ENCODE data around the gene ASPG. TPM values are rescaled to one million over a fixed set of nuclear protein-coding genes. Genes with fewer than 3 reads are reported as not detected.

Gene ASPG
- total and polyA plus RNA-seq, 2 experiments from 2014 or later: 5.9 to 20.3 TPM

- no peak overlapping the region for H3K4me2 ChIP-seq
- no peak overlapping the region for H2AFZ ChIP-seq
- no peaks in the 10 kb centered on the region for H3K79me2 ChIP-seq
- TF ChIP-seq EZH2phosphoT487 (IDR thresholded peaks at IDR 0.05; ENCODE audit: low read depth, severe bottlenecking, unreplicated experiment) (no peak), CTCF (IDR thresholded peaks at IDR 0.05; ENCODE audit: poor library complexity) (no peak), EZH2 (IDR thresholded peaks at IDR 0.05; ENCODE audit: borderline replicate concordance) (no peak)
- H3K9me3 ChIP-seq (ENCODE audit: low read depth): no peaks in the 10 kb centered on the region
- no peak overlapping the region for H3K4me3 ChIP-seq
- no peaks in the 10 kb centered on the region for H3K9me2 ChIP-seq (replicated peaks; ENCODE audit: insufficient read depth)
- no peak overlapping the region for H3K27ac ChIP-seq
- DNase-seq (ENCODE audit: low spot score): no peak
- no peaks in the 10 kb centered on the region for H3K36me3 ChIP-seq (replicated peaks; ENCODE audit: insufficient read depth, low read depth)
- no peaks in the 10 kb centered on the region for H4K20me1 ChIP-seq (ENCODE audit: insufficient read depth, poor library complexity, severe bottlenecking)
- H3K27me3 ChIP-seq: peaks cover 18% of the 10 kb centered on the region
- H3K4me1 ChIP-seq (ENCODE audit: insufficient read depth): peaks cover 15% of the 10 kb centered on the region
- 77% methylated on average over 18 of the region's 18 CpGs for WGBS (ENCODE audit: low lambda C conversion rate, missing lambda C conversion rate)
These were observed 34.2 kb downstream of the ASPG start for GRCh38 chr14:104119488-104120251.

- H3K4me2 ChIP-seq: no peak overlapping the region
- H3K79me2 ChIP-seq: no peaks in the 10 kb centered on the region
- no peaks in the 10 kb centered on the region for H3K9me3 ChIP-seq (ENCODE audit: low read depth)
- no peaks in the 10 kb centered on the region for H3K9me2 ChIP-seq (replicated peaks; ENCODE audit: insufficient read depth)
- WGBS (ENCODE audit: low lambda C conversion rate, missing lambda C conversion rate): 76% methylated on average over 5 of the region's 5 CpGs
- H3K27ac ChIP-seq: no peak overlapping the region
- DNase-seq (ENCODE audit: low spot score): no peak
- H2AFZ ChIP-seq: no peak overlapping the region
- peaks cover 18% of the 10 kb centered on the region for H3K27me3 ChIP-seq
- H3K36me3 ChIP-seq (replicated peaks; ENCODE audit: insufficient read depth, low read depth): no peaks in the 10 kb centered on the region
- peaks cover 15% of the 10 kb centered on the region for H3K4me1 ChIP-seq (ENCODE audit: insufficient read depth)
- TF ChIP-seq CTCF (IDR thresholded peaks at IDR 0.05; ENCODE audit: poor library complexity) (no peak), EZH2phosphoT487 (IDR thresholded peaks at IDR 0.05; ENCODE audit: low read depth, severe bottlenecking, unreplicated experiment) (no peak), EZH2 (IDR thresholded peaks at IDR 0.05; ENCODE audit: borderline replicate concordance) (no peak)
- no peaks in the 10 kb centered on the region for H4K20me1 ChIP-seq (ENCODE audit: insufficient read depth, poor library complexity, severe bottlenecking)
- no peak overlapping the region for H3K4me3 ChIP-seq
These were observed 34.8 kb downstream of the ASPG start for GRCh38 chr14:104120281-104120741.

GRCh38 chr14:104121142-104121541, 35.6 kb downstream of the ASPG start:
- Histone ChIP-seq H3K27me3 (peaks cover 18% of the 10 kb centered on the region), H3K9me3 (ENCODE audit: low read depth) (no peaks in the 10 kb centered on the region), H3K4me2 (no peak overlapping the region), H3K36me3 (replicated peaks; ENCODE audit: insufficient read depth, low read depth) (no peaks in the 10 kb centered on the region), H3K4me1 (ENCODE audit: insufficient read depth) (peaks cover 11% of the 10 kb centered on the region), H3K9me2 (replicated peaks; ENCODE audit: insufficient read depth) (no peaks in the 10 kb centered on the region), H3K4me3 (no peak overlapping the region), H2AFZ (no peak overlapping the region), H3K79me2 (no peaks in the 10 kb centered on the region), H3K27ac (no peak overlapping the region), H4K20me1 (ENCODE audit: insufficient read depth, poor library complexity, severe bottlenecking) (no peaks in the 10 kb centered on the region)
- no peak for TF ChIP-seq CTCF (IDR thresholded peaks at IDR 0.05; ENCODE audit: poor library complexity)
- no peak for TF ChIP-seq EZH2phosphoT487 (IDR thresholded peaks at IDR 0.05; ENCODE audit: low read depth, severe bottlenecking, unreplicated experiment)
- no peak for TF ChIP-seq EZH2 (IDR thresholded peaks at IDR 0.05; ENCODE audit: borderline replicate concordance)
- WGBS (ENCODE audit: low lambda C conversion rate, missing lambda C conversion rate): 74% methylated on average over 5 of the region's 5 CpGs
- DNase-seq (ENCODE audit: low spot score): no peak

Data from hepatocyte (in vitro differentiated cells).